Brain microvascular endothelial cell (primary cell): ENCODE measurements around the gene STK32B.

Experiments
- DNase-seq: peaks from one replicate; pipeline ENCODE4 v3.0.0-alpha.2; 2020
- H3K27ac ChIP-seq: fragments of 250-450 bp; sonication (Bioruptor Pico); 2 replicates; pipeline ENCODE4 v1.5.1; 2020; ENCODE audit warnings: mild to moderate bottlenecking, moderate library complexity
- H3K27me3 ChIP-seq: fragments of 250-450 bp; sonication (Bioruptor Pico); replicated peaks from 2 replicates; pipeline ENCODE4 v1.5.1; 2020; ENCODE audit warnings: mild to moderate bottlenecking
- H3K36me3 ChIP-seq: fragments of 250-450 bp; sonication (Bioruptor Pico); replicated peaks from 2 replicates; pipeline ENCODE4 v1.5.1; 2020; ENCODE audit warnings: mild to moderate bottlenecking
- H3K4me3 ChIP-seq: 2 replicates; pipeline ENCODE4 v1.5.1; 2011; ENCODE audit warnings: low read depth, mild to moderate bottlenecking, control low read depth, low read length, moderate library complexity
- in situ Hi-C: cut with HindIII; loops from 2 replicates; pipeline ENCODE4 v1.10.0; 2017; ENCODE audit warnings: low sequenced_read_pairs, low pct_ligation_motif_present
- TF ChIP-seq, protein P1 (sequence below): IDR thresholded peaks from 2 replicates; pipeline ENCODE4 v1.5.1; 2011; ENCODE audit warnings: low read depth, mild to moderate bottlenecking, moderate library complexity, low read length, control low read depth, inconsistent platforms; ENCODE audit errors: missing control alignments

STK32B gene

DNA sequence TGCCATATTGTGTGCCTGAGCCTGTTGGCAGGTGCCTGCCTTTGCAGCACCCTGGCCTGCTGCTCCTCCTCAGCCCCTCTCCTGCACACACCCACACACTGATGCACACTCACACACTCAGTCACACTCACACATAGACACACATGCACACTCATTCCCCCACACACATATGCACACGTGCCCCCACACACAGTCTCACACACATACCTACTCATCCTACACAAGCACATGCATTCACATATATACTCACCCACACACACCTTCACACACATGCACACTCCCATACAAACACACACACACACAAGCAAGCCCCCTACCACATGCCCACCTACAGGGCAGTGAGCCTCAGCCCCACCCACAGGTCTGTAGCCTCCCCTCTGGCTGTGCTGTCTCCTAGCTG lies 412.1 kb downstream of the STK32B start:
- no peaks in the 10 kb centered on the region for H3K36me3 ChIP-seq
- H3K27me3 ChIP-seq, result no peaks in the 10 kb centered on the region
- H3K27ac ChIP-seq, result no peak overlapping the region
- no peak for DNase-seq
- in situ Hi-C loops, result no loop called here
- no peak overlapping the region for H3K4me3 ChIP-seq
- TF ChIP-seq, protein P1, sequence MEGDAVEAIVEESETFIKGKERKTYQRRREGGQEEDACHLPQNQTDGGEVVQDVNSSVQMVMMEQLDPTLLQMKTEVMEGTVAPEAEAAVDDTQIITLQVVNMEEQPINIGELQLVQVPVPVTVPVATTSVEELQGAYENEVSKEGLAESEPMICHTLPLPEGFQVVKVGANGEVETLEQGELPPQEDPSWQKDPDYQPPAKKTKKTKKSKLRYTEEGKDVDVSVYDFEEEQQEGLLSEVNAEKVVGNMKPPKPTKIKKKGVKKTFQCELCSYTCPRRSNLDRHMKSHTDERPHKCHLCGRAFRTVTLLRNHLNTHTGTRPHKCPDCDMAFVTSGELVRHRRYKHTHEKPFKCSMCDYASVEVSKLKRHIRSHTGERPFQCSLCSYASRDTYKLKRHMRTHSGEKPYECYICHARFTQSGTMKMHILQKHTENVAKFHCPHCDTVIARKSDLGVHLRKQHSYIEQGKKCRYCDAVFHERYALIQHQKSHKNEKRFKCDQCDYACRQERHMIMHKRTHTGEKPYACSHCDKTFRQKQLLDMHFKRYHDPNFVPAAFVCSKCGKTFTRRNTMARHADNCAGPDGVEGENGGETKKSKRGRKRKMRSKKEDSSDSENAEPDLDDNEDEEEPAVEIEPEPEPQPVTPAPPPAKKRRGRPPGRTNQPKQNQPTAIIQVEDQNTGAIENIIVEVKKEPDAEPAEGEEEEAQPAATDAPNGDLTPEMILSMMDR, result no peak

- in situ Hi-C loops, result no loop called here
- TF ChIP-seq, protein P1, result no peak
- DNase-seq, result no peak
- Histone ChIP-seq H3K27me3 (no peaks in the 10 kb centered on the region), H3K27ac (no peak overlapping the region), H3K4me3 (no peak overlapping the region), H3K36me3 (no peaks in the 10 kb centered on the region)
Measured at GRCh38 chr4:5463936-5464650, 412.8 kb downstream of the STK32B start.

- Histone ChIP-seq H3K4me3 (no peak overlapping the region), H3K27me3 (no peaks in the 10 kb centered on the region), H3K27ac (no peak overlapping the region), H3K36me3 (no peaks in the 10 kb centered on the region)
- DNase-seq, result no peak
- in situ Hi-C loops, result no loop called here
- TF ChIP-seq, protein P1, result no peak
Measured at GRCh38 chr4:5465529-5465928, 414.2 kb downstream of the STK32B start.

DNA sequence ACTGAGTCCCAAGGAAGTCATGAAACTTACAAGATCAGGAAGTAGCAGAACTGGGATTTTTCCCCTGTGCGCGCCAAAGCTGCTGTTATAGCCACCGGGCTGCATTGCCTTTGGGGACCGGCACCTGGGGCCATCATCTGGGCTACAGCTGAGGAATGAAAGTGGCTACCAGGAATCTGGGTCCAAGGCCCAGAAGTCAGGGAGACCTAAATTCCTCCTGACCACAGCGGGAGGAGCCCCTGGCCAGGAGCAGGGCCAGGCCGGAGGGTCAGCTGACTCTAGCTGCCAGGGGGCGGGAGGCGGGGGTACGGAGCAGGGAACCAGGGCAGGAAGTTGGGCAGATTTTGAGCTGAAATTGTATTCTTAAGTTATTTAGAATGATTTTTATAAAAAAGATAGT lies 414.7 kb downstream of the STK32B start:
- no peak for DNase-seq
- Histone ChIP-seq H3K27me3 (no peaks in the 10 kb centered on the region), H3K36me3 (no peaks in the 10 kb centered on the region), H3K27ac (no peak overlapping the region), H3K4me3 (no peak overlapping the region)
- in situ Hi-C loops, result no loop called here
- TF ChIP-seq, protein P1, result no peak

GRCh38 chr4:5467111-5467510 lies 415.8 kb downstream of the STK32B start:
- DNase-seq, result no peak
- TF ChIP-seq, protein P1, result no peak
- Histone ChIP-seq H3K27ac (no peak overlapping the region), H3K36me3 (no peaks in the 10 kb centered on the region), H3K4me3 (no peak overlapping the region), H3K27me3 (no peaks in the 10 kb centered on the region)
- in situ Hi-C loops, result no loop called here
